Right renal cortex interstitium (tissue), 3 donors: ENCODE results near the gene ASB3. TPM values are rescaled to one million over a fixed set of nuclear protein-coding genes. Genes with fewer than 3 reads are reported as not detected.
"Not testable (repeated sequence)": the region's sequence is repeated elsewhere in the genome, so short reads cannot be mapped to it uniquely, and the experiment has no call there.

ENCODE experiments used
- DNase-seq, 3 donors: peaks; one replicate each; pipeline ENCODE4 v3.0.0-alpha.2; 2013; ENCODE audit warnings: low read depth in 3 of 3, low spot score in 2 of 3
- polyA plus RNA-seq, 3 donors: library from polyadenylated mRNA; unstranded; fragments of 120-200 nt; gene quantifications; one replicate each; pipeline ENCODE4 v1.2.1, GENCODE V29; 2013; ENCODE audit not compliant: insufficient read length in 3 of 3

Gene ASB3, protein sequence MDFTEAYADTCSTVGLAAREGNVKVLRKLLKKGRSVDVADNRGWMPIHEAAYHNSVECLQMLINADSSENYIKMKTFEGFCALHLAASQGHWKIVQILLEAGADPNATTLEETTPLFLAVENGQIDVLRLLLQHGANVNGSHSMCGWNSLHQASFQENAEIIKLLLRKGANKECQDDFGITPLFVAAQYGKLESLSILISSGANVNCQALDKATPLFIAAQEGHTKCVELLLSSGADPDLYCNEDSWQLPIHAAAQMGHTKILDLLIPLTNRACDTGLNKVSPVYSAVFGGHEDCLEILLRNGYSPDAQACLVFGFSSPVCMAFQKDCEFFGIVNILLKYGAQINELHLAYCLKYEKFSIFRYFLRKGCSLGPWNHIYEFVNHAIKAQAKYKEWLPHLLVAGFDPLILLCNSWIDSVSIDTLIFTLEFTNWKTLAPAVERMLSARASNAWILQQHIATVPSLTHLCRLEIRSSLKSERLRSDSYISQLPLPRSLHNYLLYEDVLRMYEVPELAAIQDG
- 10 to 100 TPM; 30.7 to 33.5 (median 33.4) TPM for polyA plus RNA-seq

DNA sequence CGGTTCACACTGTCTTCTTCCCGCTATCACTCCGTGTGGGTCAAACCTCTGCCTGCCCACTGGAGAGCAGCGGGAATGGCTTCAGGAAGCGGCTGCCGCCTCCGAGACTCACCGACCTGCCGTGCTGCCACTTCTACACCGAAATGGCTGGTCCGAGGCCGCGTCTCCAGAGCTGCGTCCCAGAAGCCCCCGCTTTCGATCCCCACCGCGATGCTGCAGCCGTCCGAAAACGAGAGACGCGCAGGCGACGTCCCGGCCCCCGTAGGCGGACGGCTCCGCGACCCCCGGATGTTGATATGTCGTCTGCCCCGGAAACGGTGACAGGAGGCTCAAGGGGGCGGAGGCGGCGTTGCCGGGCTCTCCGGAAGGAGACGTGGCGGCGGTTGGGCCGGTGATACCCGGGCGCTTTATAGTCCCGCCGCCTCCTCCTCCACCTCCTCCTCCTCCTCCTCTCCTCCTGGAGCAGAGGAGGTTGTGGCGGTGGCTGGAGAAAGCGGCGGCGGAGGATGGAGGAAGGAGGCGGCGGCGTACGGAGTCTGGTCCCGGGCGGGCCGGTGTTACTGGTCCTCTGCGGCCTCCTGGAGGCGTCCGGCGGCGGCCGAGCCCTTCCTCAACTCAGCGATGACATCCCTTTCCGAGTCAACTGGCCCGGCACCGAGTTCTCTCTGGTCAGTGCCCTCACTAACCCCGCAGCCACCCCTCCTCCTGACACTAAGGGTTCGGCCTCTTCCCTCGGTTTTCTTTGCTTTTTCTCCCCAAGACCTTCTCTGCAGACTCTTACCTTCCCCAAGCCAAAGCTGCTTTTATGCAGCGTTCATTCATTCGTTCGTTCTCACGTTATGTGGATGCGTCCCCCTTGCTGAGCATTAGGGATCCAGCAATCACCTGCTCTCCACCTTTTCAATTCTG, at the start of gene ASB3, which contains the start of gene ERLEC1:
Gene ASB3 (minus strand): TSS at position 249 of the 909 bp plus-strand sequence. CDS start 21,381 bp downstream, outside the sequence.
Gene ERLEC1 (plus strand): TSS at position 340 of the 909 bp plus-strand sequence. CDS start 167 bp downstream, at position 507.
- peak; percentile 72 to 86 (median 80) for DNase-seq

DNA sequence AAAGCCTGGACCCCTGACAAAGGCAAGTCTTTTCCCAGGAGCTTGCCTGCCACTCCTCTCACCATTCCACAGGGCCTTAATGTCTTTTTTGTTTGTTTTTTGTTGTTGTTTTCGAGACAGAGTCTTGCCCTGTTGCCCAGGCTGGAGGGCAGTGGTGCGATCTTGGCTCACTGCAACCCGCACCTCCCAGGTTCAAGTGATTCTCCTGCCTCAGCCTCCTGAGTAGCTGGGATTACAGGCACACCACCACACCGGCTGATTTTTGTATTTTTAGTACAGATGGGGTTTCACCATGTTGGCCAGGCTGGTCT, 43.2 kb upstream of the ASB3 start:
- DNase-seq = not testable (repeated sequence)

DNA sequence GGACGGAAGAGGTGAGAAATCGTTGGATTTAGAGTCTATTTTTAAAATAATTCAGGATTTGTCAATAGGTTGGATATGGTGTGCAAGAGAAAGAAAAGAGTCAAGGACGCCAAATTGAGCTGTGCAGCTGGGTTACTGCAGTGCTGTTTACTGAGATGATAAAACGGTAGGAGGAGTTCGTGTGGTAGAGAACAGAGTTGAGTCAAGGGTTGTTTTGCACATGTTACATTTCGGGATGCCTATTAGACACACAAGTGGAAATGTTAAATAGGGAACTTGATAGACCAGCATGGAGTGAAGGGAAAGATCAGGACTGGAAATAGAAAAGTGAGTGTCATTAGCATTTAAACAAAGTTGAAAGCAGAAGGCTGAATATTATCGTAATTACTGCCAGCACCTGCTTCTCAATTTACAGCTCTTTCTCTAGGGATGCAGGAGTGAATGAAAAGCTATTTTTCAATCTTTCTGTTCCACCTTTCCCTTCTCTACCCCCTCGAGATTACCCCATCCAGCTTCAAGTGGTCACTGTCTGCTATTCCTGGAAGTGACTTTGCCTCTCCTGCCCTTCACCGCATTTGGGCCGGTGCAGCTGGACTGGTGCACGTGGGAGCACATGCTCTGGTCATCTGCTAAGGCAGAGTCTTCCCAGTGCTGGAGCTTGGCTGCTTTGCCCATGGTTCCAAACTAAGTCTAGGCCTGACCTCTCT, 42.7 kb upstream of the ASB3 start:
- no peak for DNase-seq

DNA sequence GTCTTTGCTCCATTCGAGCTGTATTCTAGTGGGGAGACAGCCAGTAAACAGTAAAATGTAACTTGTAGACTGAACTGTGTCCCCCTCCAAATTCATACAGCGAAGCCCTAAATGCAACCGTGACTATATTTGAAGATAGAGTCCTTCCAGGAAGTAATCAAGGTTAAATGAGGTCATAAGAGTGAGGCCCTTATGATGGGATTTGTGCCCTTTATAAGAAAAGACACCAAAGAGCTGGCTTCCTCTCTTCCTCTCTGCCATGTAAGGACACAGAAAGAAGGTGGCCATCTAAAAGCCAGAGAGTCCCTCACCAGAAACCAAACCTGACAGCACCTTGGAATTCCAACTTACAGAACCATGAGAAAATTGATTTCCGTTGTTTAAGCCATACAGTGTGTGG, 41.6 kb upstream of the ASB3 start:
- DNase-seq = no peak

DNA sequence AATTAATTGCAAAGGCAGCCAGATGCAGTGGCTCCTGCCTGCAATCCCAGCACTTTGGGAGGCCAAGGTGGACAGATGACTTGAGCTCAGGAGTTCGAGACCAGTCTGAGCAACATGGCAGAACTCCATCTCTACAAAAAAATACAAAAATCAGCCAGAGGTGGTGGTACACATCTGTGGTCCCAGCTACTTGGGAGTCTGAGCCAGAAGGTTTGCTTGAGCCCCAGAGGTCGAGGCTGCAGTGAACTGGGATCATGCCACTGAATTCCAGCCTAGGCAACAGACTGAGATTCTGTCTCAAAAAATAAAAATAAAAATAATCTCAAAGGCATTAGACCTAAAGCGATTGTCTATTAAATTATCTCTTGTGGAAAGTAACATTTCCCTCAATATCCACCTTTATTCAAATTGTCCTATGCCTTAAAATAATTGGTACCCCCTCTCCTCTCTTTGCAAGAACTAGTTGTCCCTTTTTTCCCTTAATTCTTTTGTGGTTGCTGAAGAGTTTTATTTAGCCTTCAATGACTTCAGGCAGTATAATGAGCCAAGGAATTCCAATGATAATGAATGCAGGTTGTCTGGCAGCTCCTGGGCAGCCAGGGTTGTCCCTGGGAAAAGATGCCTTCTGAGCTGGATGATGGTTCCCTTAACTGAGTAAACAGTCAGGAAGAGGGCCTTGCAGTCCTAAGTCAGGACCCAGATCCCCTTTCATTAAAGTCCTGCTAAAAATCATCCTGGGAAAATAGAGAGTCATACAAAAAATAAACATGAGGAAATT, 40.8 kb upstream of the ASB3 start:
- DNase-seq = no peak

DNA sequence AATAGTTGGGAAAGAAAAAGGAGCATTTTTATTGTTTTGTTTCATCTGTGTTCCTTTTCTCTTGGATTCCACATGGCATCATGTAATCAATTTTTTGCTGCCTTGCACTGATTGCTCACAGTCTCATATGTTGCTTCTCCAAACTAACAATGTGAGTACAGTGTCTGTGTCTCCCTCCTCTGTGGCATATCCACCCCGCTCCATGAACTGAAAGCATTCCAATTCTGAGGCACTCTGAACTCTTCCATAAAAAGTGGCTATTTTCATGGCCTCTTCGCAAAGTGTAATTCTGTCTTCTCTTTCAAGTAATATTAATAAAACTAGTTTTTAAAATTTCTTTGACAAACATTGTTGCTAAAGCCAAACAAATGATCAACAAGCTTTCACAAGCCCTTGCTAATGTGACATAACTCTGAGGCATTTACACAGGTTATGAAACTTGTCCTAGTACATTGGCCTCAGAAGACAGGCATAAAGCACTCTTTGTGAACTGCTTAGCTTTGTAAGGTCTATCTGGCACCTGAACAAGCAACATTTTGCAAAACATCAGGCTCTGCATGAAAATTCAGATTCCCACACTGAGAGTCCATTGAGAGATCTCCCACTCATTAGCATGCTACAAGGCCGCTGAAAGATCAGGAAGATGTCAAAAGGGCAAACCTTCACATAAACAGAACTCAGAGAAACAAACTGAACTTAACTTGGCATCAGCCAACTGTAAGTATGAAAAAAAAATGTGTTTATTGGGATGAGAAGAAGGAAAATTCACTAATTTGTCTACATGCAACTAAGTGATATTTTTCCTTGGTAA, 40.0 kb upstream of the ASB3 start:
- DNase-seq = no peak

DNA sequence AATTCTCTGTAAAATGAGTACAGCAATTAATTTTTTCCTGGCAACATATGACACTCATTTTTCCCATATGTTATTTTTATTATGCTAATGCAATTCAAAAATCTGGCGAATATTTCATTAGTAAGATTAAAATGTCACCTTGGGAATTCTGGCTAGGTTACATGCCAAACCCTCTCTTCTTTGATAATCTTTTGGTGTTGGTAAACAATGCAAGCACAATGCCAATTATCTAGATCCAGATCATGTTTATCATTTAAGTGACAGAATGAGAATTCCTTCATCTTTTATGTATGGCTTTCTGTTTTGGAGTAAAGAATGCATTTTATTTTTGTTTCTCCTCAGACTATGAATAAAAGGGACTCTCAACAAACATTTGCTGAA, 39.3 kb upstream of the ASB3 start:
- no peak for DNase-seq

DNA sequence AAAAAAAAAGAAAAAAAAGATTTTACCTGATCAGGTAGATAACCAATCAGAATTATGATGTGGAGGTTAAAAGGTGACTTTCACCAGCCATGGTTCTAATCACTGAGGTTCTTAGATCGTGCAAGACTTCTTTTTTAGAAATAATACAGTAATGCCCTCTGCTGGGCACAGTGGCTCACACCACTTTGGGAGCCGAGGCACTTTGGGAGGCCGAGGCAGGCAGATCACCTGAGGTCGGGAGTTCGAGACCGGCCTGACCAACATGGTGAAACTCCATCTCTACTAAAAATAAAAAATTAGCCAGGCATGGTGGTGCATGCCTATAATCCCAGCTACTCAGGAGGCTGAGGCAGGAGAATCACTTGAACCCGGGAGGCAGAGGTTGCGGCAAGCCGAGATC, 36.9 kb upstream of the ASB3 start:
- DNase-seq = not testable (repeated sequence)

DNA sequence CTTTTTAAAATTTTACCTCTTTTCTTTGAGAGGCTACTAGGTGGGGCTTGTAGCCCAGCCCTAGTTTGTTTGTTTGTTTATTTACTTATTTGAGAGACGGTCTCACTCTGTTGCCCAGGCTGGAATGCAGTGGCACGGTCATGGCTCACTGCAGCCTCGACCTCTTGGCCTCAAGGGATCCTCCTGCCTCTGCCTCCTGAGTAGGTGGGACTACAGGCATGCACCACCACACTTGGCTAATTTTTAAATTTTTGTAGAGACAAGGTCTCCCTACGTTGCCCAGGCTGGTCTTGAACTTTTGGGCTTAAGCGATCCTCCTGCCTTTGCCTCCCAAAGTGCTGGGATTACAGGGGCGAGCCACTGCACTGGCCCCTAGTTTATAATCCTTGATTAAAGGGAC, 35.1 kb upstream of the ASB3 start:
- no peak for DNase-seq

DNA sequence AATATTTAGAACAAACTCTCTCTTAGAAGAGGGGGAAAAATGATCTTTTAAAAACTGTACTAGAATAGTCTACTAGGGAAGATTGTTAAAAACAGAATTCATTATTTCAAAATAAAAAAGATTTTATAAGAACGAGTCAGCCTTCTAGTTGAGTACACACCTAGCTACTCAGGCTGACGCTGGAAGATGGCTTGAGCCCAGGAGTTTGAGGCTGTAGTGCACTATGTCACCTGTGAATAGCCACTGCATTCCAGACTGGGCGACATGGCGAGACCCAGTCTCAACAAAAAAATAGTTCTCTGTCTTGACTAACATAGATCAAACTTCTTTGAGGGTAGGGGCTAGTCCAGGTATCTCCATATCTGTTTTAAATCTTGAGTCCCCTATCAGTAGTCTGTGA, 34.0 kb upstream of the ASB3 start:
- no peak for DNase-seq

DNA sequence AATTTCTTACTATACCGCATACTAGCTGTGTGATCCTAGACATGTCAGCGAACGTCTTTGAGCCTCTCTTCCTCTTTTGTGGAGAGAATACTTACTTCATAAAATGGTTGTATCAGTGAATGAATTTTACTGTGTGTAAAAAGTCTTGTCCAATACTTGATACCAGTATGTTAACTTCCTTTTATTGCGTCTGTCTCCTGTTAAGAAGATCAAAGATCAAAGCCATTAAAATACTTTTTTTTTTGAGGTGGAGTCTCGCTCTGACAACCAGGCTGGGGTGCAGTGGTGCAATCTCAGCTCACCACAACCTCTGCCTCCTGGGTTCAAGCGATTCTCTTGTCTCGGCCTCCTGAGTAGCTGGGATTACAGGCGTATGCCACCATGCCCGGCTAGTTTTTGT, 33.3 kb upstream of the ASB3 start:
- DNase-seq = no peak

DNA sequence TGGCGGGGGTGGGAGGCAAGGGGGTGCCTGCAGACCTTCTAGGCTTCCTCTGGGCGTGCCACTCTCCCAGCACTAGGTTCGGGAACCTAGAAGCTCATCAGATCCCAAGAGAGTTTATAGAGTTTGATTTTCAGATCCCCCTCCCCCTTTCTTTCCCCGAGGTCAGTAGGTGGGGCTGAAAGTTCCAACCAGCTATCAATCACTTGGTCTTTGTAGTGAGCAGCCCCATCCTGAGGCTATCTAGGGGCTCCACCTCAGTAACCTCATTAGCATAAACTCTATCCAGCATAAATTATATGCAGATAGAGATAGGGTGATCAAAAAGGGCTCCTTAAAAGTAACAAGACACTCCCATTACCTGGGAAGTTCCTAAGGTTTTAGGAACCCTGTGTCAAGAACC, 32.9 kb upstream of the ASB3 start:
- no peak for DNase-seq

DNA sequence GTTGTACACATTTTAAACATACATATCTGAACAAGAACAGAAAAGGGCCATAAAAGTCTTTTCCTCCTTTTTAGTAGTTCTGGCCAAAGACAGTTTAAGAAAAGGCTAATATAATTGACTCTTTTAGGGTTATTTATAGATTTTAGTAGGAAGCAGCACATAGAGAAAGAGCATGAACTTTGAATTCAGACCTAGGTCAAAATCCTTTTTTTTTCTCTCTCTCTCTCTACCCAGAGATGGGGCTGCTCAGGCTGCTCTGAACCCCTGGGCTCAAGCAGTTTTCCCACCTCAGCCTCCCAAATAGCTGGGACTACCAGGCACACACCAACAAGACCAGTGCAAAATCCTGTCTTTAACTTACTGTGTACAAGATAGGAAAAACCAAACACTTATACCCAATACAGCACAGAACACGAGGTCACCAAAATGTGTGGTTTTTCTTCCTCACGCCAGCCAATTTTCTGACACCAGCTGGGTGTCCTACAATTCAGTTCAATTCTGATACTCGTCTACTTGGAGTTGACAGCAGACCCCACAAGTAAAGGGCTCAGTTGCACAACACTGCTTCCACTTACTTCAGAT, 32.2 kb upstream of the ASB3 start:
- DNase-seq = no peak

DNA sequence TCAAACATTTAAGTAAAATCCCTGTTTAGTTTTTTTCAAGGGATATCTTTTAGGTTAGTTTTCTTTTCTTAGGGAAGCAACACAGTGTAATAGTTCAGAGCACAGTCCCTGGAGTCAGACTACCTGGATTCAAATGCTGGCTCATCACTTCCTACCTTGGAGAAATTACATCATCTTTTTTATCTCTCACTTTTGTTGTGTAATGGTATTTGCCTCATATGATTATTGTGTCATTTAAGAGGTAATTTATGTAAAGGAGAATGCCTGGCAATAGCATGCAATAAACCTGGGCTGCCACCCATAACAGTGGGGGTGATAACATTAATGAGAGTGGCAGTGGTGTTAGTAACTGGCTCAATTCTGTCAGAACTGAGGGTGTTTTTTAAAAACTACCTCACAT, 26.4 kb upstream of the ASB3 start:
- DNase-seq = no peak

DNA sequence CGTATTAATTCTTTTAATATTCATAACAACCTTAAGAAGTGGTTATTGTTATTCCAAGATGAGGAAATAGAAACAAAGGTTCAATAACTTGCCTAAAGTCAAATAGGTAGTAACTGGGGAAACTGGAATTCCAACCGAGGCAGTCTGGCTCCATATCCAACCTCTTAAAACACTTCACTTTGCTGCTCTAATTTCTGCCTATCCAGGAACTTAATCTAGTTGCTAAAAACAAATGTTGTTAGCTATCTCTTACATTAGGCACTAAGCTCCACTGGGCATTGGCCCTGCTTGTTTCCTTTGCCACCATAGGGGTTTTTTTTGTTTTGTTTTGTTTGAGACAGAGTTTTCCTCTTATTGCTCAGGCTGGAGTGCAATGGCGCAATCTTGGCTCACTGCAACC, 24.8 kb upstream of the ASB3 start:
- DNase-seq = no peak

DNA sequence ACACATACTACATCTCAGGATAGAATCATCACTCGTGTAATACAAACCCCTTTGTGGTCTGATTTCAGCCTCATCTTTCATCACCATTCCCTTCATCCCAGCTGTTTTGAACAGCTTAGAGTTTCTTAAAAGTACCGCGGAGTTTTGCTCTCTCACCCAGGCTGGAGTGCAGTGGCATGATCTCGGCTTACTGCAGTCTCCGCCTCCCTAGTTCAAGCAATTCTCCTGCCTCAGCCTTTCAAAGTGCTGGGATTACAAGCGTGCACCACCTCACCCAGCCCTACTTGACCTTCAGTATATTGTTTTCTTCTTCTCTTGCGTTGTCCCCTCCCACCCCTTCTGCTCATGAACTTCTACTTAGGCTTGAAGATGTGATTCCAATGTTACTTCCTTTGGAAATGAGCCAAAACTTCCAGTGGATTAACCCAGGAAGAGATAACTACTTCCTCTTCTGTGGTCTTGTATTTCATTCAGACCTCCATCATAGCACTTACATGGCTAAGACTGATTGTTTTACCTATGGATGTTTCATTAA, 15.9 kb upstream of the ASB3 start:
- no peak for DNase-seq

DNA sequence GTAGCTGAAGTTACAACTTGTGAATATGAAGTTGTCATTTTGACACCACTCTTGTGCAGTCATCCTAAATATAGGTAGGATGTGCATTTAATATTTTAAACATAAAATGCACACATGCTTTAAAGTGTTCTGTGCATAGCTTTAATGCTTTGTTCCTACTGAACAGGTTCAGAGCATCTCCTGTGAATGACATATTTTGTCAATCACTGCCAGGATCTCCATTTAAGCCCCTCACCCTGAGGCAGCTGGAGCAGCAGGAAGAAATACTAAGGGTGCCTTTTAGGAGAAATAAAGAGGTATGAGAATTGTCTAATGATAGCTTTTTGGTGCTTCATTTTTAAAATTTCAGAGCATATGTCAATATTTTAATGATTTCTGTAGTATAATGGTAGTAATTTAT, 14.8 kb upstream of the ASB3 start:
- no peak for DNase-seq

DNA sequence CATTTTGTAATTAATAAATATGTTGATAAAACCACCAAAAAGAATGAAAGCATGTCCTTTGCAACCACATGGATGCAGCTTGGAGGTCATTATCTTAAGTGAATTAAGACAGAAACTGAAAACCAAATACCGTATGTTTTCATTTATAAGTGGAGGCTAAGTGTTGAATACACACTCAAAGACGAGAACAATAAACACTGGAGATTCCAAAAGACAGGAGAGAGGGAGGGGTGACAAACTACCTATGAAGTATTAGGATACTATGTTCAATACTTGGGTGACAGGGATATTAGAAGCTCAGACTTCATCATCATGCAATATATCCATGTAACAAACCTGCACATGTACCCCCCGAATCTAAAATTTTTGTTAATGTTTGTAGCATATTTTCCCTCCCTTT, 7.1 kb upstream of the ASB3 start:
- no peak for DNase-seq

DNA sequence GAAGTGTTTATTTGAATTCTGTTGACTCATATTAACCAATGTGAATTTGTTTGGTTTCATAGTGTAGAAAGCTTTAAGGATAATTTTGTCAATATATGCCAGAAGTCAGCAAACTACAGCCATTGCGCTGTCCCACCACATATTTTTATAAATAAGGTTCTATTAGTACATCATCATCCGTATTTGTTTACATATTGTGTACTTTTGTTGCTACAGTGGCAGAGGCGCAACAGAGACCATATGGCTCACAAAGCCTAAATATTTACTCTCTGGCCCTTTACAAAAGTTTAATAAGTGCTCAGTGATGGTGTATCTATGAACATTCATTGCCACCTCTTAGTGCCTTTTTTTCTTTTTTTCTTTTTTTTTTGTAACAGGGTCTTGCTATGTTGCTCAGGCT, 6.5 kb upstream of the ASB3 start:
- DNase-seq = no peak
